Endodermal cell (in vitro differentiated cells): ENCODE results near the gene PLEKHS1. TPM values are rescaled to one million over a fixed set of nuclear protein-coding genes. Genes with fewer than 3 reads are reported as not detected.

Experiments used
- DNase-seq: peaks from one replicate; pipeline ENCODE4 v3.0.0-alpha.2; 2017
- H3K27ac ChIP-seq: 2 replicates; pipeline ENCODE4 v1.5.1; 2013; ENCODE audit warnings: mild to moderate bottlenecking, low read depth, low read length, moderate library complexity
- H3K27me3 ChIP-seq: 2 replicates; pipeline ENCODE4 v1.6.1; 2013; ENCODE audit warnings: mild to moderate bottlenecking, low read length, moderate library complexity; ENCODE audit not compliant: insufficient read depth, control insufficient read depth, poor library complexity, severe bottlenecking
- H3K36me3 ChIP-seq: 2 replicates; pipeline ENCODE4 v1.7.0; 2013; ENCODE audit warnings: mild to moderate bottlenecking, low read length, moderate library complexity; ENCODE audit not compliant: control insufficient read depth, insufficient read depth
- H3K4me1 ChIP-seq: one replicate; pipeline ENCODE4 v1.7.0; 2013; ENCODE audit warnings: low read length; ENCODE audit not compliant: control insufficient read depth, insufficient read depth
- H3K4me3 ChIP-seq: 2 replicates; pipeline ENCODE4 v1.5.1; 2013; ENCODE audit warnings: mild to moderate bottlenecking, low read length, moderate library complexity
- H3K9ac ChIP-seq: 2 replicates; pipeline ENCODE4 v1.6.1; 2013; ENCODE audit warnings: mild to moderate bottlenecking, low read length, moderate library complexity; ENCODE audit not compliant: poor library complexity, severe bottlenecking; ENCODE audit errors: extremely low read depth
- H3K9me3 ChIP-seq: 2 replicates; pipeline ENCODE4 v1.6.1; 2013; ENCODE audit warnings: mild to moderate bottlenecking, low read length, moderate library complexity; ENCODE audit not compliant: control insufficient read depth
- H3K27ac Mint-ChIP-seq: 2 replicates; pipeline ENCODE4 v1.8.0; 2020; ENCODE audit warnings: mixed read lengths
- H3K27me3 Mint-ChIP-seq: 2 replicates; pipeline ENCODE4 v1.8.0; 2021; ENCODE audit warnings: mild to moderate bottlenecking, mixed read lengths; ENCODE audit not compliant: insufficient read depth
- H3K36me3 Mint-ChIP-seq: 2 replicates; pipeline ENCODE4 v1.8.0; 2020; ENCODE audit warnings: low read depth, mixed read lengths
- H3K4me1 Mint-ChIP-seq: 2 replicates; pipeline ENCODE4 v1.8.0; 2020; ENCODE audit warnings: mixed read lengths
- H3K4me3 Mint-ChIP-seq: 2 replicates; pipeline ENCODE4 v1.8.0; 2020; ENCODE audit warnings: mild to moderate bottlenecking, moderate library complexity, mixed read lengths
- H3K9me3 Mint-ChIP-seq: 2 replicates; pipeline ENCODE4 v1.8.0; 2020; ENCODE audit warnings: mild to moderate bottlenecking, mixed read lengths
- CTCF ChIP-seq: fragments of 200-600 bp; sonication (generic); conservative IDR thresholded peaks from 2 replicates; pipeline ENCODE4 v1.5.0; 2021; ENCODE audit warnings: antibody characterized with exemption, mild to moderate bottlenecking
- WGBS, 2 experiments: methylation state at CpG; one replicate each; pipeline versions ENCODE4 v1.1.5 to v1.1.7; 2013; ENCODE audit warnings: missing lambda C conversion rate in 2 of 2, mixed read lengths in 1 of 2; ENCODE audit not compliant: insufficient coverage in 1 of 2, insufficient read length in 1 of 2; 5-methylcytosine and 5-hydroxymethylcytosine counted together
- total RNA-seq, 2 donors: library from RNA; stranded (reverse); fragmentation: NEBNext Ultra II Directional in 1 of 2; extraction: Animal tissue kit (Norgen Biotek cat#: 25700) in 1 of 2; gene quantifications; 2 replicates in 1 of 2; 3 replicates in 1 of 2; pipeline ENCODE4 v1.2.1, GENCODE V29; 2021

PLEKHS1 gene
- total RNA-seq, 2 donors from 2014 or later = not detected

- Histone ChIP-seq H3K4me1 (peaks cover 5% of the 10 kb centered on the region), H3K9me3 (no peaks in the 10 kb centered on the region), H3K27ac (no peak overlapping the region), H3K36me3 (no peaks in the 10 kb centered on the region), H3K27me3 (no peaks in the 10 kb centered on the region), H3K4me3 (no peak overlapping the region), H3K9ac (no peak overlapping the region)
- no peak for TF ChIP-seq CTCF
- WGBS, 2 experiments = 80 to 91% methylated on average over 1 to 2 of the region's 2 CpGs
- Mint-ChIP-seq H3K4me1 (peaks cover 12% of the 10 kb centered on the region), H3K27me3 (peaks cover 11% of the 10 kb centered on the region), H3K4me3 (no peak overlapping the region), H3K36me3 (no peaks in the 10 kb centered on the region), H3K27ac (no peak overlapping the region), H3K9me3 (peaks cover 3% of the 10 kb centered on the region)
- DNase-seq = no peak
Observed at GRCh38 chr10:113742466-113742865, 9.0 kb upstream of the PLEKHS1 start.

- H3K9ac ChIP-seq = no peak overlapping the region
Observed at GRCh38 chr10:113743594-113743993, 7.9 kb upstream of the PLEKHS1 start.

GRCh38 chr10:113745374-113745773 is 6.1 kb upstream of the PLEKHS1 start:
- Mint-ChIP-seq H3K27ac (no peak overlapping the region), H3K4me1 (peaks cover 12% of the 10 kb centered on the region), H3K27me3 (peaks cover 11% of the 10 kb centered on the region), H3K9me3 (peaks cover 3% of the 10 kb centered on the region), H3K4me3 (no peak overlapping the region), H3K36me3 (no peaks in the 10 kb centered on the region)
- TF ChIP-seq CTCF = no peak
- Histone ChIP-seq H3K36me3 (no peaks in the 10 kb centered on the region), H3K9me3 (no peaks in the 10 kb centered on the region), H3K9ac (no peak overlapping the region), H3K27me3 (no peaks in the 10 kb centered on the region), H3K27ac (no peak overlapping the region), H3K4me1 (peaks cover 5% of the 10 kb centered on the region), H3K4me3 (no peak overlapping the region)
- 82% methylated on average over 1 of the region's 2 CpGs; no CpG with 5 or more reads in 1 of the 2 experiments for WGBS, 2 experiments
- no peak for DNase-seq

More at GRCh38 chr10:113743594-113743993, 7.9 kb upstream of the PLEKHS1 start:
- peaks cover 3% of the 10 kb centered on the region for H3K9me3 Mint-ChIP-seq
- H3K4me3 Mint-ChIP-seq = no peak overlapping the region
- no peak overlapping the region for H3K27ac Mint-ChIP-seq
- H3K4me1 Mint-ChIP-seq = peaks cover 12% of the 10 kb centered on the region
- Histone ChIP-seq H3K4me3 (no peak overlapping the region), H3K4me1 (peaks cover 5% of the 10 kb centered on the region), H3K27me3 (no peaks in the 10 kb centered on the region), H3K27ac (no peak overlapping the region), H3K9me3 (no peaks in the 10 kb centered on the region), H3K36me3 (no peaks in the 10 kb centered on the region)
- no peak for DNase-seq
- peaks cover 11% of the 10 kb centered on the region for H3K27me3 Mint-ChIP-seq
- TF ChIP-seq CTCF = no peak
- H3K36me3 Mint-ChIP-seq = no peaks in the 10 kb centered on the region
